GM18507 (cell line): ENCODE data around the gene SLC9A3.
A peak's percentile ranks its signal among the peaks of the same experiment; 100 is the strongest.

Experiments
- DNase-seq: peaks from one replicate; pipeline ENCODE4 v3.0.0; 2011; ENCODE audit warnings: low read depth; ENCODE audit not compliant: insufficient read length; ENCODE audit errors: extremely low spot score
- FAIRE-seq: peaks from 2 replicates; lab custom pipeline; 2011; peaks lifted over from hg19 to GRCh38; lab: Jason Lieb, UNC

Gene SLC9A3

DNA sequence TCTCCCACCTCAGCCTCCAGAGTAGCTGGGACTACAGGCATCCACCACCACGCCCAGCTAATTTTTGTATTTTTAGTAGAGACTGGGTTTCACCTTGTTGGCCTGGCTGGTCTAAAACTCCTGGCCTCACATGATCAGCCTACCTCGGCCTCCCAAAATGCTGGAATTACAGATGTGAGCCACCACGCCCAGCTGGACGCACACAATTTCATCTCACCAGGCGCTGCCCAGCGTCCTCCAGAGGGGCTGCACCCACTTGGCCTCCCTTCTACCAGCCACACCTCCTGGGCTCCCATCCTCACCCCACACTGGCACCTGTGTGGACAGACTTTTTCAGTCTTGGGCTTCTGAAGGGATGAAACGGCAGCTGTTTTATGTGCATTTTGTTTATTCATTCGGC is 85.1 kb downstream of the SLC9A3 start:
- FAIRE-seq: no peak
- DNase-seq: no peak

DNA sequence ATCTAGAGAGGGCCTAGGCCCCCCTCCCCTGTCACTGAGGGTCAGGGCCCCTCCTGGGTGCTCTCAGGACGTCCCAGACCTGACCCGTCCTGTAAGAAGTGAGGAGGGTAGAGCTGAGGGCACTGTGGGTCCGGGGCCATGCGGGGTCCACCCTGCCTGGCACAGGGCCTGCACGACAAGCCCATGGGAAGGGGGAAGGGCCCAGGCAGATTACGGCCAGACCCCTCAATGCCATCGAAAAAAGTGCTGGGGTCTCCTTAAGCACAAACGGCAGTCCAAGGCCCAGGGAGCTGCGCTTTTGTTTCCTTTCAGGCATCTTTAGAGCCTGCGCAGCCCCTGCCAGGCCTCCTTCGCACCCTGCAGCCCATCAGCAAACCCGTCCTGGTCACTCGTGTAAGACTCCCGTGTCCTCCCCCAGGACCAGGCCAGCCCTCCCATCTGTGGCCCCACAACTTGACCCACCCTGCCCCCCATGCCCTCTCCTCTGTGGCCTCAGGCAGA is 85.7 kb downstream of the SLC9A3 start:
- DNase-seq (no peak), FAIRE-seq (no peak)

DNA sequence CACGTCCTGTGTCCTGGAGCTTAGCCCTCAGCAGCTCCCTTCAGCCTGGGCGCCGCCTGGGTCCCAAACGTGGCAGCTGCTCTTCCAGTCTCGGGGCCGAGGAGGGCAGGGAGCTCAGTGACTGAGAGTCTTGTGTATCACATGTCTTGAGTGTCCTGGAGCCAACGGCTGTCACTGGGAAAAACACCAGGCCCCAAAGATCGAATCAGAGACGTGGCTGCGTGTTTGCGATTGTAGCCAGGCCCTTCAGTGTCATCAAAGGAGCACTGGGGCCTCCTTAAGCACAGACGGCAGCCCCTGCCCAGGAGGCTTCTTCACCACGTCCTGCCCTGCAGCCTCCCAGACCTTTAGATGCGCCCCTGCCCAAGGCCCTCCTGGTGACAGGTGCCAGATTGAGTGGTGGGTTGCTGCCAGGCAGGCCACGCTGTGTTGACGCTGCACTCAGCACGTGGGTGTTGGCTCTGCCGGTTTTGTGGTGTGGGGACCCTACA is 86.9 kb downstream of the SLC9A3 start:
- no peak for DNase-seq
- no peak for FAIRE-seq

DNA sequence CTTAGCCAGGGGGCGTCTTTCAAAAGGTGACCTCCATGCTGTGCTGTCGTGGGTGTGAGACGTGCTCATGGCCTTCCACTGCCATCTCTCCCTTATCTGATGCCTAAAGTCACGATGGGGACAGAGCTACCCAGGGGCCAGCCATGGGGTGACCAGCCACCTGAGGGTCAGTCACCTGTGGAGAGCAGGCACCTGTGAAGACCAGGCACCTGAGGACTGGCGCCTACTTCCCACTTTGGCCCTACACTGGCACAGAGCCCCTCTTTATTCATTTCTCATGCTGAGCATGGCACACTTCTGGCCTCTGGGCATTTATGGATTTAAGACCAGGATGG is 87.6 kb downstream of the SLC9A3 start:
- FAIRE-seq (no peak), DNase-seq (no peak)

DNA sequence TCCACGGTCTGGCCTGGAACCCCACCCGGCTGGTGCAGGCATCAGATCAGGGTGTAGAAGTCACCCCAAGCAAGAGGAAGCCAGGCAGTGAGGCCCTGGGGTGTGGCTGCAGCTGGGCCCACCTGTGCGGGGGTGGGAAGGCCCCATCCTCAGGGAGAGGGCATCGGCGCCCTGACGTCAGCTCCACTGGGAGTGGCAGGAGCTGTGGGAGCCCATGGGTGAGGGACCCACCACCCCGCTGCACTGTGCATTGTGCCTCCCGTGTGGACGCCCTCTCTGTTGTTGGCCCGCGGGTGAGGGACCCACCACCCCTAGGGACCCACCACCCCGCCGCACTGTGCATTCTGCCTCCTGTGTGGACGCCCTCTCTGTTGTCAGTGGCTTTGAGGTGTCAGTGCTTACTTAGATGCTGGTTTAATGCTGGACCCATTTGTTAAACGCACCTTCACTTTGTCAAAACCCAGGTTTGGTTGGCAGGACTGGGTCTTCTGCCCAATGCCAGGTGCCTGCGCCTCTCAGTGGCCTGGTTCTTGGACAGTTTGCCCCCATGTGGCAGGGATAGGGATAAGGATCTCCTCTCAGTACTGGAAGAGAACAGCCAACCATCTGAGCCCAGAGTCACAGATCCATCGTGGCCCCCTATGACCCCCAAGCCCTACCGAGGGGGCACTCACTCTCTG is 88.1 kb downstream of the SLC9A3 start:
- DNase-seq: no peak
- no peak for FAIRE-seq

DNA sequence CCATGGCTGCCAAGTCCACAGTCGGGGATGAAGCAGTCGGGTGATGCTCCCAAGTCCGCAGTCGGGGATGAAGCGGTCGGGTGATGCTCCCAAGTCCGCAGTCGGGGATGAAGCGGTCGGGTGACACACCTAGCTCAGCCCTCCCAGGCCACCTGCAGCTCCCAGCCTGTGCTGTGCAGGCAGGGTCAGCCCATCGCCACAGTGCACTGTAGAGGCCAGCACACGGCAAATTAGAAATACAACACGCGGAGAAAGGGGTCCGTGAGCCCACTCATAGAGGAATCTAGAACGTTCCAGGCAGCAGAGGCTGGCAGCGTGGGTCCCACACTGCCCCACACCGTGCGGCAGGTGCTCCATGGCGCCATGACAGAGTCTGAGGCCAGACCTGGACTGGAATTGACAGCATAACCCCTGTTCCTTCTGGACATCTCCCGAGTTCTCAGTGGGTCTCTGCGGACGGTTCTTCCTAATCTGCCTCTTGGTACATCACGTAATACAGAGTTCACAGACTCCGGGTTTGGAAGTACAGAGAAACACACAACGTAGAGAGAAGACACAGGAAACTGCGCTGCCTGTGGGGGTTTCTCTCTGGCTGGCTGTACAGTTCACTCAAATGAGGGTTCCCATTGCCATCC is 89.0 kb downstream of the SLC9A3 start:
- no peak for FAIRE-seq

DNA sequence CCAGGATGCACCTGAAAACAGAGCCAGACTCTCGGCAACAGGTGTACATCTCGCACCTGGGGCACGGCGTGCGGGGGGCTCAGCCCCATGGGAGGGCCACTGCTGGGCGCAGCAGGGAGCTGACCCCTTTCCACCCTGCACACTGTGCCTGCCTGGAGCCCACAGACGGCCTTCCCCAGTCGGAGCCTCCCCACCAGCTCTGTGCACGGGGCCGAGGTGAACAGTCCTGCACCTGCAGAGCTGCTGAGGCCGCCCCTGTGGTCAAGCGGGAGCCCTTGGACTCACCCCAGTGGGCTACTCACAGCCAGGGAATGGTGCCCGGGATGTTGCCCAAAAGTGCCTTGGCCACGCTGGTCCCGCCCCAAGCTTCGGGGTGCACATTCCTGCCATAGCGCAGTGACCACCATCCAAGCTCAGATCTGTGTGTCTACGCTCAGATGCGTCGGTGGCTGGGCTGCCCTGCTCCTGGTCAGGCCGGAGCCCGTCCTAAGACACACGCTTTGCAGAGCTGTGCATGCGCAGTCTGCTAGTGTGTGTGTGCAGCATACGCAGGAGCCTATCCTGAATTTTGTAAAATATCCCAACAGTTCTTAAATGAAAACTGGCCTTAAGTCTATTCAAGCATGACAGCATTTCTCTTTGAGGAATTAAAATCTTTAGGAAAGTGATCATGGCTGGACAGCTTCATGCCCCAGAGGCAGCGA is 89.7 kb downstream of the SLC9A3 start:
- FAIRE-seq: no peak
- no peak for DNase-seq

More for the DNA sequence above, 89.0 kb downstream of the SLC9A3 start:
- no peak for DNase-seq

DNA sequence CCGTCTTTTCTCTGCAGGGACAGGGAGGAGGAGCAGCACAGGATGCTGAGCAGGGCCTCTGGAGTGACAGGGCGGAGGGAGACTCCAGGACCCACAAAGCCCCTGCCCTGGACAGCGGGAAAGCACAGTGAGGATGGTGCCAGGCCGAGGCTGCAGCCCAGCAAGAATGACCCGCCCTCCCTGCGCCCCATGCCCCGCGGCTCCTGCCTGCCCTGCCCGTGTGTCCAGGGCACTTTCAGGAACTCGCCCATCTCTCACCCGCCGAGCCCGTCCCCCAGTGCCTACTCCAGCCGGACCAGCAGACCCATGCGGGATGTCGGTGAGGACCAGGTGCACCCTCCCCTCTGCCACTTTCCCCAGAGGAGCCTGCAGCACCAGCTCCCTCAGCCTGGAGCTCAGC is 90.4 kb downstream of the SLC9A3 start:
- FAIRE-seq (no peak), DNase-seq (no peak)

DNA sequence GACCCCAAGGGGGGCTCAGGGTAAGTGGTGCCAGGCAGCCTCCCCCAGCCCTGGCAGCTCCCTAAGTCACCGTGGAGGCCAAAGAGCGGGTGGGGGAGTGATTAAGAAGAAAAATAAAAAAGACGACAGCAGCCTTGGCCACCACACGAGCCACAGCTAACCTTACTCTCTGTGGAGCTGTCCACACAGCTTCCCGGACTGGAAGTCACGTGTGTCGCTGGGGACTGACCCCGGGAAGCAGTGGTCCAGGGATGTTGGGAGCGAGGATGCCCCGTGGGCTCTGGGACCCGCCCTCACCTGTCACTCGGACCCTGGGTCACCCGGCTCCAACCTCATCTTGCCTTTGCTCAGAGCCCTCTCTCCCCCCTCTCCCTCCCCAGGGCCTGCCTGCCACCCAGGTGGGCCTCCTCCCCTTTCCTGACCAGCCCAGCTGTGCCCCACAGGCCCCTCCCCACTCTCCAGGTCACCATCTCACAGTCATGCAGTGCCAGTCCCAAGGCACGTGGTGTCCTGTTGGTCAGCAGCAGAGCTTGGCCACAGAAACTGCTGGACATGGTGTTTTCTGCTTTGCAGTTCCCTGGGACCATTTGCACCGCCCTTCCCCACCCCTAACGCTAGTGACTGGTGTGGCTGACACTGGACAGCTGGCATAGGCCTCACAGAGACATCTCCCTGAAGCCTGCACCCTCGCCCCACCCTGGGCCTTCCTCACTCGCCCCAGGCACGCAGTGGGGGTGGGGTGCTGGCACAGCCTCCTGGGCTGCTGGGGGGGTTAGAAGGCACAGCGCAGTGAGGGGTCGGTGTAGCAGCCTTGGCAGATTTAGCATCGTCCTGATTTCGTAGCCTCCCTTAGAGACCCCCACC is 91.1 kb downstream of the SLC9A3 start:
- DNase-seq: no peak

DNA sequence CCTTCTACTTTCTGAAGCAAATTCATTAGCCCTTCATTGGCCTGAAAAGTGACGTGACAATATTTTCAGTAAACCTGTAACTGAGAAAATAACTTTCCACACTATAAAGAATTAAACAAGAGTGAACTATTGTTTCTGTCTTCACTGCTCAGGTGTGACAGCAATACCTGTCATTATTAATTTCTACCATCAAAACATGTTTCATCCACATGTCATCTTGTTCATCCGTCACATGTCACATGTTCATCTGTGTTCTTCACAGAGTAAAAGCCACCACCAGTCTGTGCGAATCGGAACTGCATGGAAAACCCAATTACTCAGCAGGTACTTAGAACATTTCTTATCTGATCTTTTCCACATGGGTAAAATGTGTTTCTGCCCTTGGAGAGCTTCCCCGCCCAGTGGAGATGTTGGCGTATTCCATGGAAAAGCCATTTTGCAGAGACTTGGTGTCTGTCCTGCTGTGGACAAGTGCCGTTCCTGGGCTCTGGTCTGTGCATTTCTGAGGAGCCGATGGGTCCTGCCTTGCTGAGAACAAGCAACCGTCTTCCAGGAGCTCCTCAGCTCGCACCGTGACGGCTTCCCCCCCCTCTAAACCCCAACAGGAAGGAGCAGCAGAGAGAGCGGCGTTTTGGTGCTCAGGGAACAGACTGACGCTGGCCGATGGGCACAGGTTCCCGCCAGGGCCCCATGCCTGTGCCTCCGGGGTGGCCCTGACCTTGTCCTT is 91.9 kb downstream of the SLC9A3 start:
- FAIRE-seq: no peak
- no peak for DNase-seq

More for the DNA sequence above, 91.1 kb downstream of the SLC9A3 start:
- FAIRE-seq: no peak

DNA sequence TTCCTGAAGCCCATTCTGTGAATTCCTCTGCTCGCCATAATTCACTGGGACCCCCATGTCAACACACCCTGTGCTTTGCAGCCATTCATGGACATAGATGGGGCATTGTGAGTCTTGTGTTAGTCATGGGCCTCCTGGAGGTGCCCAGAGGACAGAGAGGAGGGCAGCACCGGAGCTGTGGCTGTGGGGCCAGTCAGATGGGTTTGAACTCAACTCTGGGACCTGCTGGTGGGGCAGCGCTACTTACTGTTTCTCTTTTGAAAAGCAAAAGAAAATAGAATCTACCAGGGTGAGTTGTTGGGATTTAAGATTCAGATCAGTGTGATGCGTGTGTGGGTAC is 92.6 kb downstream of the SLC9A3 start:
- no peak for FAIRE-seq

DNA sequence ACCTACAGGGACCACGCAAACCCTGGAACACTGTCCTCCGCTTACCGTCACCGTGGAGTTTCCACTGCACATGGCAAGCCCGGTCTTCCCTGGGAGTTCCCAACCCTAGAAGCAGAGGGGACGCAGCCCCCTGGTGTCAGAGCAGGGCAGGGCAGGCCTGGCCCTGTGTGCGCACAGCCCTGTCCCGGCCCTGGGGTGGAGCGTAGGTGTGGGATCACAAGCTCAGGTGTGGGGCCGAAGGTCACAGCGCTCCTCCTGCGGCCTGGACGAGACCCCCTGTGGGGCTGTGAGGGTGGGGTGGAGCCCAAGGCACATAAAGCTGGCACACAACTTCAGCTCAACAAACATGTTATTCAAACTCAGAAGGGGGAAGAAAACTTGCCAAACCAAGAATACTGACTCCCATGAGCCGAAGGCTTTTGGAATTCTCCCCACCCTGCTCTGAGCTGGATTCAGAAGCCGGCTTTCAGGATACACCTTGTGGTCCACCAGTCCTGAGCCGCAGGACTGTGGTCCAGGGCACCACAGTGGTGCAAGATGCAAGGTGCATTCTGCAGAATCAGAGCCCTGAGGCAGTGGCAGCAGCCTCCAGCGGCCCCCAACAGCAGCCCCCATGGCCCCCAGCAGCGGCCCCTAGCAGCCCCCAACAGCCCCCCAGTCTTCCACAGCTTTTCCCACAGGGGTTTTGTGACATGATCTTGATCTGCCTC is 93.1 kb downstream of the SLC9A3 start:
- FAIRE-seq: peak; percentile 77
- DNase-seq: peak; percentile 57

More for the DNA sequence above, 92.6 kb downstream of the SLC9A3 start:
- no peak for DNase-seq

DNA sequence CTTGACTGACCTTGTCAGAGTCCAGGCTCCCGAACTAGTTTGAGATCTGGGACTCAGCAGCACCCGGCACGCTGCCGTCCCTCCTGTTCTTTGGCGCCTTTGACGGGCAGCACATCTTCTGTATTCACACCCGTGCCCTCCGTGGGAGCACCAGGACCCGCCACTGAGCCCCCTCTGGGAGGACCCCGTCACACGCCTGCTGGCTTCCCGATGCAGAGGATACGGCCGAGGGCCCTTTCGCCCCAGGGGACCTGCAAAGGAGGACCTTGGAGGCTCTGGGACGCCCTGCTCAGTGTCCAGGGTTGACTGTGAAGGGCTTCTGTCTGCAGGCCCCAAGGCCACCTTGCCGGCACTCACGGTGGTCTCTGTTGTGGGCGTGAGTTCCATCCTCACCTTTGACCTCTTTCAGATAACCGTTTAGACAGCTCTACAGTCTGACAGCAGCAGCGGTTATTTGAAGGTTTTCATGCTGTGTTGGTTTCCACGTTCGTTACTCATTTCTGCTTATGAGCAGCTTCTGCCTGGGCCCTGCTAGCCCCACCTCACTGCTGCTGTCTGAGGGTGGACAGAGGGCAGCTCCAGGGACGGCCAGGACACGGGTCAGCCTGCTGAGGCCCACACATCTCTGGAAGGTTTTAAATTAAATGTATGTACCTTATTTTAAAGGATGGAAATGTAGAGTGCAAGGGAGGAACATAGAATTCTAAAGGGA is 93.9 kb downstream of the SLC9A3 start:
- no peak for DNase-seq
- no peak for FAIRE-seq

DNA sequence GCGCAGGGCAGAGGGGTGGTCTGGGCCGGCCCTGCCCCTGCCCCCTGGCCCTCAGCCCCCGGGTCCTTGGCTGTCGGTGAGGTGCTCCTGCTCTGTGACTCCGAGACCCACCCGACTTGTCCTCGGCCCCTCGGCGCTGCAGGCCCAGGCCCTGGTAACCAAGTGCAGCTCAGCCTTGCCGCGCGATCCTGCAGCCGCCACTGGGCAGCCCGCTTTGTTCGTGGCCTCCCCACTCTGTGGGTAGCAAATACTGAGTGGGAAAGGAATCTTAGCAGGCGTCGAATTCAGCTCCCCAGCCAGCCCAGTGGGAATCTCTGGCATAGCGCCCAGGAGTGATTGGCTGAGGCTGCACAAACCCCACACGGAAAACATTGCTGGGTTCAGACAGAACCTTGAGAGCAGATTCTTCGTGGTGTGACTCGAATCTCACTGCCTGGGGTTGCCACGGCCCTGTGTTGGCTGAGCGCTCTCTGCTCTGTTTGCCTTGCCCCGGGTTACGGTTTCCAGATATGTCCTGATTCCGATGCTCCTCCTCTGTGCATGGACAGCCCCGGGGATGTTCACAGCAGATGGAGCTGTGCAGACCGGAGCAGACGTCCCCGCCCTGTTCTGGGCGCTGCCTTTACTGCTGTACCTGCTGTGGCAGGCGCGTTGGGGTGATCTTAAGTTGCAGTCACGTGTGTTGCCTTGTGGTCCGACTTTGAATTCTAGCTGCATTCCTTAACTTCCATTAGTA is 94.6 kb downstream of the SLC9A3 start:
- no peak for DNase-seq
- no peak for FAIRE-seq

DNA sequence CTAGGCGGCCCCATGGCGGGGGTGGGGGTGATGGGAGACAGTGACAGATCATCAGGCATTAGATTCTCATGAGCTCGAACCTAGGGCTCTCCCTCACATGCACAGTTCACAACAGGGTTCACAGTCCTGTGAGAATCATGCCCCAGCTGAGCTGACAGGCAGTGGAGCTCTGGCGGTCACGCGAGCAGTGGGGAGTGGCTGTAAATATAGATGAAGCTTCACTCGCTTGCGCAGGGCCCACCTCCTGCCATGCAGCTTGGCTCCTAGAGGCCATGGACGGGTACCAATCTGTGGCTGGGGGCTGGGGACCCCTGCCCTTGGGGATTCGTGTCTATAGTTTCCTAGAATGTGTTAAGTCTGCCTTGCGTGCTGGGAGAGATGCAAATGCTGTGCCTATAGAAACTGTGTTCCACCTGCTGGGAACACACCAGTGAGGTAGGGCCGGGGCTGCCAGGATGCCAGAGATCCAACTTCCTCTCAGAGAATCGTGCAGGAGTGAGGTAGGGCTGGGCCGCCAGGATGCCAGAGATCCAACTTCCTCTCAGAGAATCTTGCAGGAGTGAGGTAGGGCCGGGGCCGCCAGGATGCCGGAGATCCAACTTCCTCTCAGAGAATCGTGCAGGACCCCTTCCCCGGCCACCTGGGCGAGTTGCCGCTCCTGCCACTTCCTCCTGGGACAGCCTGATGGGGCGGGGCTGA is 95.3 kb downstream of the SLC9A3 start:
- no peak for FAIRE-seq
- no peak for DNase-seq

DNA sequence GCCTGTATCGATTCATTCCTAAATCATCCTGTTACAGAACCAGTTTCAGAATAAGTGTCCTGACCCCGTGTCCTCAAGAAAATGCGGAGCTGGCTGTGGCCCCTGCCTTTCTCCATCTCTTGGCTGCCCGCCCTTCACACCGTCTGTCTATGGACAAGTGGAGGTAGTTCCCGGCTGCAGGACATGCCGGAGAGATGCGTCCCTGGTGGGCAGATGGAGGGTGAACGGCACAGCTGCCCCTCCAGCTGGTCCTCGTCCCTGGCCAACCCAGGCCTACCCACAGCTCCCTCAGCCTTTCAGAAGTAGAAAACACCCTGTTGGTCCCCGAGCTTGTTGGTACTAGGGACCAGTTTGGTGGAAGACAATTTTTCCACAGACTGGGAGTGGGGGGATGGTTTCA is 96.0 kb downstream of the SLC9A3 start:
- DNase-seq: no peak
- no peak for FAIRE-seq
